HG02884 (cell line): ENCODE data around the gene PTPN4.
A peak's percentile ranks its signal among the peaks of the same experiment; 100 is the strongest.

Experiments used
- ATAC-seq: cut with Tn5 transposase; IDR thresholded peaks from one replicate; pipeline ENCODE4 v1.9.1; 2021; ENCODE audit warnings: mild to moderate bottlenecking, moderate library complexity; ENCODE audit not compliant: unreplicated experiment

PTPN4 gene

GRCh38 chr2:119760237-119760955 lies 674 bp downstream of the PTPN4 start:
- ATAC-seq: peak; percentile 14

DNA sequence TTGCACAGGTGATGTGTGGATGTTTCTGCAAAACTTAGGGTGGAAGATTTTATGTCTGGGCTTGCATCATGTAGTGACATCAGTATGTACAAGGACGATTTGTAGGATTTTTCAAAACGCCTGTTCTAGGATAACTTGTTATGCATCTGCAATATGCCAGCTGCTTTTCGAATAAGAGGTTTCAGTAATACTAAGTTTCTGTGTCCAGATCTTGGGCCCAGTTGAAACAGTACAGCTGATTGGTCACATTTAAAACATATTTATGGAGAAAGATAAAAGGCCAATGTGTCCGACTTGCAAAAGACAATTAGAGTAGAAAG lies 1.2 kb downstream of the PTPN4 start:
- ATAC-seq: no peak

DNA sequence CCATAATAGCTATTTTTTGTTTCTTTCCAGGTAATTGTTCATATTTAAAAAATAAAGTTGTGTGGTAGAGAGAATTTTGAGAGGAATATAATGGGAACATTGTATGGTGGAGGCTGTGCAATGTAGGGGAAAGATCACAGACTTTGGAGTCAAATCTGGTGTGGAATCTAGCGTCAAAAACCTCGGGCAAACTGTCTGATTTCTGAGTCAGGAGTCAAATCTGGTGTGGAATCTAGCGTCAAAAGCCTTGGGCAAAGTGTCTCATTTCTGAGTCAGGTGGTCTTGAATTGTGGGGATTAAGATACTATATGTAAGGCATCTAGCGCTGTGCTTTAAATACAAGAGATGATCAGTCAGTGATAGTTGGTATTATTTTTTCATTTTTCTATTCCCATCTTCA lies 5.1 kb downstream of the PTPN4 start:
- ATAC-seq: no peak

GRCh38 chr2:119765433-119766002 lies 5.8 kb downstream of the PTPN4 start:
- no peak for ATAC-seq

DNA sequence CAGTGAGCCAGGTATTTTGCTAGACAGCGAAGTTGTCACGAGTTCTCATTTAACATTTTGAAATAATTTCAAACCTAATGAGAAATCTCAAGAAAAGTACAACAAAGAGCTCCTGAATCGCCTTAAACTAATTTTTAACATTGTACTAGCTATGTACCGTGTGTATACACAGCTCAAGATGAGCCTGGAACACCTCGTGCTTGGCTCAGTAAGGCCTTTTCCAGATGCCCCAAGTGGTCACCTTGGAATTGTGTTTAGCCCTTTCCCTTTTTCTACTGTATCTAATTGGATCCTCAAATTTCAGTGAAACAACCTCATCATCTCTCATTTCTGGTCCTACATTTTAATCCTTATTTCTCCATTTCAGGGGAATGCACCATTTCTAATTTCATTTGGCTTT lies 7.2 kb downstream of the PTPN4 start:
- ATAC-seq: no peak

- ATAC-seq: no peak
These were observed 9.0 kb downstream of the PTPN4 start for GRCh38 chr2:119768742-119769141.

- no peak for ATAC-seq
These were observed 9.9 kb downstream of the PTPN4 start for GRCh38 chr2:119769645-119770044.

- no peak for ATAC-seq
These were observed 11.6 kb downstream of the PTPN4 start for GRCh38 chr2:119771331-119771730.

GRCh38 chr2:119772128-119772527 lies 12.4 kb downstream of the PTPN4 start:
- no peak for ATAC-seq

- no peak for ATAC-seq
These were observed 13.0 kb downstream of the PTPN4 start for GRCh38 chr2:119772767-119773166.

DNA sequence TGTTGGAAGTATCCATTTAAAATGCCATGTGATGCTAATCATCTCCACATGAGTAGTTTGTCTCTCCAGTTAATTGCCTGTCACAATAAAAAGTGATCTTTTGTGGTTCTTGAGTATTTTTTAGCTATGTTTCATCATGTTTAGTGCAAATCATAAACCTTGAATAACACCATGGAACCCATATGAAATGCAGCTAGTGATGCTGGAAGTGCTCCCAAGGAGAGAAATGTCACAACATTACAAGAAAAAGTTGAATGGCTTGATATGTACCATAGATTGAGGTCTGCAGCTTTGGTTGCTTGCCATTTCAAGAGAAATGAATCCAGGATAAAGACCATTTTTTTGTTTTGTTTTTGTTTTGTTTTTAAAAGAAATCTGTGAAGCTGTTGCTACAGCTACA lies 14.3 kb downstream of the PTPN4 start:
- no peak for ATAC-seq

DNA sequence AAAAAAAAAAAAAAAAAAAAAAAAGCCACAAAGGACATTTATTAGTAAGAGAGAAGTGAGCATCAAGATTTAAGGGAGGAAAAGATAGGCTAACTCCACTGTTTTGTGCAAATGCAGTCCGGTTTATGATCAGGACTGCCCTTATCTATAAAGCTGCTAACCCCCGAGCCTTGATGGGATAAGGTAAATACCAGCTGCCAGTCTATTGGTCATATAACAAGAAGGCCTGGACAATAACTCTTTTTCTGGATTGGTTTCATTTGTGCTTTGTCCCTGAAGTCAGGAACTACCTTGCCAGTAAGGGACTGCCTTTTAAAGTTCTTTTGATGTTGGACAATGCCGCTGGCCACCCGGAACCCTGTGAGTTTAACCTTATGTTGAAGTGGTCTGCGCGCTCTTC lies 15.4 kb downstream of the PTPN4 start:
- ATAC-seq: no peak

GRCh38 chr2:119782308-119783027 lies 22.7 kb downstream of the PTPN4 start:
- ATAC-seq: no peak

DNA sequence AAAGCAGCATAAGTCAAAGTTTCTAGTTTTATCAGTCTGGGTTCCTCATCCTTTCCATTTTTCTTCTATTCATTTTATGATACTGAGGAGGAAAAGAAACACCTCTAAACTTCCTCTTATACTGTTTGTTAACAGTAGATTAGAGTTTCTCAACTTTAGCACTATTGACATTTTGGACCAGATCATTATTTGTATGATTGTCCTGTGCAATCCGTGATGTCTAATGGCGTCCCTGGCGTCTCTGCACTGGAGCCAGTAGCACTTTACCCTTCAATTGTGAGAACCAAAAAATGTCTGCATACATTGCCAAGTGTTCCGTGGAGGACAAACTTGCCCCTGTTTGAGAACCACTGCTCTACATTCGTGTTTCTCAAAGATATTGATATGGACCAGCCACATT lies 25.2 kb downstream of the PTPN4 start:
- no peak for ATAC-seq

DNA sequence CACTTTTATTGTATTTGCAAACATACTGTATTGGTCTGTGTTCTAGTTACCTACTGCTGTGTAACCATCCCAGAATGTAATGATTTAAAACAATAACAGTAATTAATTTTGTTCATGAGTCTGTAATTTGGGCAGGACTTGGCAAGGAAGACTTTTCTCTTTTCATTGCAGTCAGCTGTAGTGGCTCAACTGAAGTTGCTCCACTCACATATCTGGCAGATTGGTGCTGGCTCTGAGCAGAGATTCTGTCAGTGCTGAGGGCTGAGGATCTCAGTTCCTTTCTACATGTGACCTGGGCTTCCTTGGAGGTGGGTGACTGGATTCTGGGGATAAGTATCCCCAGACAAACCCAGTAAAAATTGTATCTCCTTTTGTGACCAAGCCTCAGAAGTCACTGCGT lies 26.6 kb downstream of the PTPN4 start:
- ATAC-seq: no peak

DNA sequence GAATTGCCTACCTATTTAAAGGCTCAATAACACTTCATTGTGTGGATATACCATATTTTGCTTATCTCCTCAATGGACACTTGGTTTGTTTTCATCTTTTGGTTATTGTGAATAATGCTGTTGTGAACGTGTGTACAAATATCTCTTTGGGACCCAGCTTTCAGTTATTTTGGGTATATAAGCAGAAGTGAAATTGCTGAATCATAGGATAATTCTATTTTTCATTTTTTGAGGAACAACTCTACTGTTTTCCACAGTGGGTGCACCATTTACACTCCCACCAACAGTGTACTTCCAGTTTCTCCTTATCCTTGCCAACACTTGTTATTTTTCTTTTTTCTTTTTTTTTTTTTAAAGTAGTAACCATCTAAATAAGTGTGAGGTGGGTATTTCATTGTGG lies 29.0 kb downstream of the PTPN4 start:
- no peak for ATAC-seq

- no peak for ATAC-seq
These were observed 30.7 kb downstream of the PTPN4 start for GRCh38 chr2:119790466-119790865.

- no peak for ATAC-seq
These were observed 33.2 kb downstream of the PTPN4 start for GRCh38 chr2:119792907-119793312.

DNA sequence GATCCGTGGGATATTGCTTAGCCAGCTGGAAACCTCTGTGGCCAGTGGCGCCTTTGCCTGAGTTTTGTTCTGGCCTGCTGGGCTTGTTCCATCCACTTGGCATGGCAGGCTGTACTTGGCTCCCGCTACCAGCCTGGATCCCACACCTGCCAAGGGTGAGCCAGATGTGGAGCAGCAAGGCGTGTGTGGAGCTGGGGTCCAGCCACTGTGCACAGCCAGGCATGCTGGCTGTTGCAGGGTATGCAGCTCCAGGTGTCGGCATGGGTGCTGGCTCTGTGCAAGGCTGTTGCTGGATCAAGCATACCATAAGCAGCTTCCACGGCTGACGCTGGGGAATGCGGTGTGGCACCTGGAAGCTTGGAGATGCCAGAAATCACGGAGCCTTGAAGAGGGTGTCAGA lies 34.5 kb downstream of the PTPN4 start:
- no peak for ATAC-seq

DNA sequence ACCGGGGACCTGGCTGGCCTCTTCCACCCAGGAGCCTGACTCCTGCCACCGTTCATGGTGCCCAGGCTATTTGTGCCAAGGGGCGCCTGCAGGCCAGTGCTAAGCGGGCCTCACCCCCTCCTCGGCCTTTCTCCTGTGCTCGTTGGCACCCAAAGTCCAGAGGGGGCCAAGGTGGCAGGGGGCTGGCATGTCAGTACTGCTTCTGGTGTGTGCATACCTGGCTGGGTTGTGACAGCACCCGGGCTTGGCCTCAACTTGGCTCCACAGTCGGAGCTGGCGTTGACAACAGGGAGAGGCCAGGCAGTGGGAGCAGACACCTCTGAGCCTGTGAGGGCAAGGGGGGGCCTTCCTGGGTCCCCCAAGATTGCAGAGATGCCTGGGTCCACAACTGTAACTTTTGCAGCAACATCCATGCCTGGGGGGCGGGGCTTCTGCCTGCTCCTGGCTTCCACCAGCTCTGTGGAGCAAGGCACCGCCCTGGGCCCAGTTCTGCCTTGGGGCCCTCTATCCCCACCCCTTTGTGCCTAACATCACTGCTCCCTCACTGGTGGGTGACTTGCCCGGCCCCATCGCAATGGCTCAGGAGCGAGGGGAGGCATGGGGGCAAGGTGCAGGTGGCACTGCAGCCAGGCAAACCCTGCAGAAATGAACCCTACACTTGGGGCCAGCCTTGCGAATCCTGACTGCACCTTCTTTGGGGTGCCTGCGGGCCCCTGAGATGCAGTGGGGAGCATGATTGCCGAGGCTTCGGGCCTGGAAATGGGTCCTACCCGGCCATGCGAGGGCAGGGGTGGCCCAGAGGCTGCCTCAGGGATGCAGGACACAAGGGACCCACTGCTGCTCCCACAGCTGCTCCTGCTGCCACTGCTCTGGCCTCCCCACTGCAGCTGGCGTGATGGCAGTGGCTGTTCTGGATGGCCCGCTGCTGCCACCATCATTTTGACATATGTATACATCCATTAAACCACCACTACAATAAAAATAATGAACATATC lies 35.9 kb downstream of the PTPN4 start:
- no peak for ATAC-seq

- ATAC-seq: no peak
These were observed 40.7 kb downstream of the PTPN4 start for GRCh38 chr2:119800376-119800902.
